ENCODE measurements around the gene CRAMP1.
"Not testable (repeated sequence)": the region's sequence is repeated elsewhere in the genome, so short reads cannot be mapped to it uniquely, and the experiment has no call there.

CRAMP1 gene

DNA sequence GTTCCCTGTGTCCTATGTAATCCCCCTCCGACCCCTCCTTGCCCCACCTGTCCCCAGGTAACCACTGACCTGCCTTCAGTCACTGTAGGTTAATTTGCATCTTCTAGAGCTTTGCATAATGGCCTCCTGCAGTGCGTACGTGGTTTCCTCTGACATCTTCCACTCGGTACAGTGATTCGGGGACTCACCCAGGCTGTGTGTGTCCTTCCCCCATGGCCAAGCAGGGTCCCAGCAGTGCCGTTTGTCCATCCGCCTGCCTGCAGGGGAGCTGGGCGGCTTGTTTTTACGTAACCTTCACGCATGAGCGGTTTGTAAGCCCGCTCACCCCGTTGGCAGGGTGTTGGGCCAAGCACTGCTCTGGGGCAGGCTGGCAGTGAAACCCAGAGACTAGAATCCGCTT lies 101.8 kb downstream of the CRAMP1 start:
- DNase-seq, result no peak

DNA sequence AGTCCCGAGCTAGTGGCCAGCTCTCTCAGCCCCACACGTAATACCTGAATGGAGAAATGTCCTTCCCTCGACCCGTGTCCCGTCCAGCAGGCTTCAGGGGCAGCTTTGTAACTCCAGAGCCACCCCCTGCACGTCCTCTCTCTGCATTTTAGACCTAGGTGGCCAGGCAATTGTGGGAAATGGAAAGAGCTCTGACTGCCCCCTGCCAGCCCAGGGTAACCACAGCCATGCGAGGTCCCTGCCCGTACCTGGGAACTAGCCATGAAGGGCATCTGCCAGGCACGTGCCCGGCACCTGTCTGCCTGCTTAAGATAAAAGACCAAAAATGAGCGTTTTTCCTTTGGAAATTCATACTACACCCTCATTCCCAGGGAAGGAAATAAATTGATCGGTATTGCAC lies 103.1 kb downstream of the CRAMP1 start:
- no peak for DNase-seq

DNA sequence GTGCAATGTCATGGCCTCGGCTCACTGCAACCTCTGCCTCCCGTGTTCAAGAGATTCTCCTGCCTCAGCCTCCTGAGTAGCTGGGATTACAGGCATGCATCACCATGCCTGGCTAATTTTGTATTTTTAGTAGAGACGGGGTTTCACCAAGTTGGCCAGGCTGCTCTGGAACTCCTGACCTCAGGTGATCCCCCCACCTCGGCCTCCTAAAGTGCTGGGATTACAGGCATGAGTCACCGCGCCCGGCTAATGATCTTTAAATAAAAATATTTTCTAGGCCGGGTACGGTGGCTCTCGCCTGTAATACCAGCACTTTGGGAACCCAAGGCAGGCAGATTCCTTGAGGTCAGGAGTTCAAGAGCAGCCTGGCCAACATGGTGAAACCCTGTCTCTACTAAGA lies 106.1 kb downstream of the CRAMP1 start:
- DNase-seq, result not testable (repeated sequence)

DNA sequence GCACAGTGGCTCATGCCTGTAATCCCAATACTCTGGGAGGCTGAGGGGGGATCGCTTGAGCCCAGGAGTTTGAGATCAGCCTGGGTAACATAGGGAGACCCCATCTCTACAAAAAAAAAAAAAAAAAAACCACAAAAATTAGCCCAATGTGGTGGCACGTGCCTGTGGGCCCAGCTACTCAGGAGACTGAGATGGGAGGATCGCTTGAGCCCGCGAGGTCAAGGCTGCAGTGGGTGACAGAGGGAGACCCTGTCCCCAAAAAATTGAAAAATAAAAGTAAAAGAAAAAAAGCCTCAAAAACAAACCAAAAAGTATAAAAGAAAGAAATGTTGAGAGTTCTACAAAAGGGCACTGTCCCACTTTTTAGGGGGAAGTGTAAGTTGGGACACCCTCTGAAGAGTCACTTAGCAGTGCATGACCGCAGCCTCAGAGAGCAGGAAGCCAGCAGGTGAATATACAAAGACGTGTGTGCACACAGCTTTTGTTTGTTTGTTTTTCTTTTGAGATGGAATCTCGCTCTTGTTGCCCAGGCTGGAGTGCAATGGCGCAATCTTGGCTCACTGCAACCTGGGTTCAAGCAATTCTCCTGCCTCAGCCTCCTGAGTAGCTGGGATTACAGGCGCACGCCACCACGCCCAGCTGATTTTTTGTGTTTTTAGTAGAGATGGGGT lies 107.5 kb downstream of the CRAMP1 start:
- not testable (repeated sequence) for DNase-seq

DNA sequence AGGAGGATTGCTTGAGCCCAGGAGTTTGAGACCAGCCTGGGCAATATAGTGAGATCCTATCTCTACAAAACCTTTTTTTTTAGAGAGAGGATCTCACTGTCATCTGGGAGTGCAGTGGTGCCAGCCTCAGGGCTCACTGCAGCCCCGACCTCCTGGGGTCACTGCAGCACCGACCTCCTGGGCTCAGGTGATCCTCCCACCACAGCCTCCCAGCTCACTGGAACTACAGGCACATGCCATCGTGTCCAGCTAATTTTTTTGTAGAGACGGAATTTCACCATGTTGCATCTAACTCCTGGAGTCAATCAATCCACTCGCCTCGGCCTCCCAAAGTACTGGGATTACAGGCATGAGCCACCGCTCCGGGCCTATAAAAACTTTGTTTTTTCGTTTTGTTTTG lies 109.2 kb downstream of the CRAMP1 start:
- DNase-seq, result no peak

DNA sequence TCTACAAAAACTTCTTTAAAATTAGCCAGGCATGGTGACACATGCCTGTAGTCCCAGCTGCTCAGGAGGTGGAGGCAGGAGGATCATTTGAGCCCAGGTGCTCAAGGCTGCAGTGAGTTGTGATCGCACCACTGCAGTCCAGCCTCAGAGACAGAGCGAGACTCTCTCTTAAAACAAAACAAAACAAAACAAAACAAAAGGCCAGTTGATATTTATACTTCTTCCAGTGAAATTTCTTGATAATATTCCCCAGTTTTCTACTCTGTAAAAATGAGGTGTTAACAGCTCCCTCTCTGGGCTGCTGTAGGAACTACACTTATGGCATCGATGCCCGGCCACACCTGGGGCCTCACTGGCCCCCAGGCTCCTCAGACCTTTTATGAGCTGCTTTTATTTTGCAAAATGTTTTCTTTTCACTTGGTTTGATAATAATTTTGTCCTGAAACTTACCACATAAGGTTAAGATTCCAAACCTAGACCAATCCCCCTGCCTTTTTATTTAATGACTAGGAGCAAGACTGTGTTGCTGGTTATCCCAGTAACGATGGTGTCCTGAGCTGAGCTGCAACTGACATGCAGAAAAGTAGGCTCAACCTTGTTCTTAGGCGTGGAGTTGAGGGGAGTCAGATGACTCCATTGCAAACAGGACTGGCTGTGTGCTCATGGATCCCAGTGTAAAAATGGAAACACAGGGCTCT lies 111.4 kb downstream of the CRAMP1 start:
- DNase-seq, result peak; percentile 24

DNA sequence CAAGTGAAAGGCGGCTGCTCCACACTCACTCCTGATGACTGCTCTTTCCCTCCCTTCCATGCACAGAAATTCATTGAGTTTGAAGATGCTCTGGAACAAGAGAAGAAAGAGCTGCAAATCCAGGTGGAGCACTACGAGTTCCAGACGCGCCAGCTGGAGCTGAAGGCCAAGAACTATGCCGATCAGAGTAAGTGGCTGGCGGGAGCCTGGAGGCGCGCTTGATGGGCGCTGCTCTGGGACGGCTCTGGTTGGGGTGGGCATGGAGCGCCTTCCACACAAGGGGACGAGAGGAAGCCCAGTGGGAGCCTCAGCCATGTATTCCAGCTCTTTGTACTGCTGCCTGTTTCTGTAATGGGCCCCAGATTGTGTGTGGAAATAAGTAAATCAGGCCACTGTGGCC lies 112.3 kb downstream of the CRAMP1 start:
- DNase-seq, result no peak

DNA sequence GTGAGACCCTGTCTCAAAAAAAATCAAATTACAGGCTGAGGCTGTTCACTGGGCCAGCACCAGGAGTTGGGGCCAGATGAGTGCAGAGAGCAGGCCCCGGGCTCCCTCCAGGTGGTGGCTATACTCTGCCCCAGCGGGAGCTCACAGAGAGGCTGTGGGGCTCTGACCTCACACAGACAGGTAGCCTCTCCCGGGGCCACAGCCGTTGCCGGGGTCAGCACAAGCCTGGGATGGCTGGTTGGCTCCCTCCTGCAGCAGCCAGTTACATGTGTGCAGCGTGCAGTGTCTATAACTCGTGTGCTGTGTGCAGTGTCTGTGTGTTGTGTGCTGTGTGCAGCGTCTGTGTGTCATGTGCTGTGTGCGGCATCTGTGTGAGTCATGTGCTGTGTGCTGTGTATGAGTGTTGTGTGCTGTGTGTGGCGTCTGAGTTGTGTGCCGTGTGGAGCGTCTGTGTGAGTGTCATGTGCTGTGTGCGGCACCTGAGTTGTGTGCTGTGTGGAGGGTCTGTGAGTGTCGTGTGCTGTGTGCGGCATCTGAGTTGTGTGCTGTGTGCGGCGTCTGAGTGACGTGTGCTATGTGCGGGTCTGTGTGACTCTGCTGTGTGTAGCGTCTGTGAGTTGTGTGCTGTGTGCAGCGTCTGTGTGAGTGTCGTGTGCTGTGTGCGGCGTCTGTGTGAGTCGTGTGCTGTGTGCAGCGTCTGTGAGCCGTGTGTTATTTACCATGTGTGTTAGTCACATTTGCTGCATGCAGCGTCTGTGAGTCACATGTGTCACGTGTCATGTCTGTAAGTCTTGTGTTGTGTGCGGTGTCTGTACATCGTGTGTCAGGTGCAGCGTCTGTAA lies 114.7 kb downstream of the CRAMP1 start:
- DNase-seq, result no peak

Data from activated naive CD4-positive, alpha-beta T cell treated with anti-CD3 and anti-CD28 coated beads, Interleukin-2, amount 50 U/mL, for 16 hours (primary cell).